ENCODE results near the gene CAST. TPM values are rescaled to one million over a fixed set of nuclear protein-coding genes. Genes with fewer than 3 reads are reported as not detected.

CAST gene
- total RNA-seq, 2 experiments from 2014 or later, result 40.5 to 90.1 TPM

DNA sequence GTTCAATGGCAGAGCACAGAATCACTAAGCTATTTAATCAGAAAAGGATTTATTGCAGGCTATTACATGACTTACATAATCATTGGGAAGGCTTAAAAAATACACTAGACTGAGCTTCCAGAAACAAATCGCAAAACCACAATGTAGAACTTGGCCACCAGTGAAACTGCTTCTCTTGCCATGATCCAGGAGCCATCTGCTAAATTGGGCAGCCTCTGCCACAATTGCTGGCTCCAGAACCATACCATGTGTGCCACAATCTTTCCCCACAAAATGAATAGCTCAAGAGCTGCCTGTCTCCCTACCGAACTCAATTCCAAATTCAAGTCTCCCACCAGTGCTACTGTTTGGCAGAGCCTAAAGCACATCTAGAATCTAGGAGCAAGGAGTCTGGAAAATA, 155.3 kb downstream of the CAST start:
- Histone ChIP-seq H3K4me3 (ENCODE audit: low read depth, low read length, poor library complexity, severe bottlenecking) (peak overlapping the region; percentile 63), H3K4me1 (ENCODE audit: insufficient read depth, low read length, poor library complexity, severe bottlenecking) (peaks cover 46% of the 10 kb centered on the region), H3K79me2 (ENCODE audit: insufficient read depth, low read depth, low read length) (no peaks in the 10 kb centered on the region), H3K9me3 (ENCODE audit: low read length) (no peaks in the 10 kb centered on the region), H4K20me1 (ENCODE audit: insufficient read depth, low read length) (no peaks in the 10 kb centered on the region), H3K36me3 (ENCODE audit: insufficient read depth, low read length) (no peaks in the 10 kb centered on the region), H3K9me2 (ENCODE audit: insufficient read depth, low read length) (no peaks in the 10 kb centered on the region), H2AFZ (ENCODE audit: low read length) (peak overlapping the region; percentile 89; the same call in 1 of the 2 replicates), H3K4me2 (ENCODE audit: low read length) (peak overlapping the region; percentile 93), H3K27ac (ENCODE audit: low read depth, low read length, poor library complexity, severe bottlenecking) (peak overlapping the region; percentile 87)
- no peak for DNase-seq (ENCODE audit: low spot score)
- BruUV-seq (replicated peaks), result no TSS peak
- ChIA-PET CTCF (ENCODE audit: unreplicated experiment) (interaction anchor here (2.6 kb wide), 1 partner anchor 10 kb away, joined by 8 read pairs; the partner anchor contains the start of gene ERAP1), POLR2A (interaction anchor here (0.6 to 4.4 kb wide), 5 partner anchors 8 to 112 kb away, joined by 3 to 54 read pairs (median 5); partner anchors contain the start of gene ERAP1)
- TF ChIP-seq EZH2phosphoT487 (IDR thresholded peaks at IDR 0.05; ENCODE audit: borderline replicate concordance, low read depth, low read length), result no peak
- TF ChIP-seq, protein P1, sequence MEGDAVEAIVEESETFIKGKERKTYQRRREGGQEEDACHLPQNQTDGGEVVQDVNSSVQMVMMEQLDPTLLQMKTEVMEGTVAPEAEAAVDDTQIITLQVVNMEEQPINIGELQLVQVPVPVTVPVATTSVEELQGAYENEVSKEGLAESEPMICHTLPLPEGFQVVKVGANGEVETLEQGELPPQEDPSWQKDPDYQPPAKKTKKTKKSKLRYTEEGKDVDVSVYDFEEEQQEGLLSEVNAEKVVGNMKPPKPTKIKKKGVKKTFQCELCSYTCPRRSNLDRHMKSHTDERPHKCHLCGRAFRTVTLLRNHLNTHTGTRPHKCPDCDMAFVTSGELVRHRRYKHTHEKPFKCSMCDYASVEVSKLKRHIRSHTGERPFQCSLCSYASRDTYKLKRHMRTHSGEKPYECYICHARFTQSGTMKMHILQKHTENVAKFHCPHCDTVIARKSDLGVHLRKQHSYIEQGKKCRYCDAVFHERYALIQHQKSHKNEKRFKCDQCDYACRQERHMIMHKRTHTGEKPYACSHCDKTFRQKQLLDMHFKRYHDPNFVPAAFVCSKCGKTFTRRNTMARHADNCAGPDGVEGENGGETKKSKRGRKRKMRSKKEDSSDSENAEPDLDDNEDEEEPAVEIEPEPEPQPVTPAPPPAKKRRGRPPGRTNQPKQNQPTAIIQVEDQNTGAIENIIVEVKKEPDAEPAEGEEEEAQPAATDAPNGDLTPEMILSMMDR (conservative IDR thresholded peaks at IDR 0.05; ENCODE audit: low read length), result no peak
- intact Hi-C loops (cut with micrococcal nuclease; ENCODE audit: unreplicated experiment), result loop anchor here (1.0 kb wide), 1 partner anchor 9 kb away; no protein-coding TSS in a partner anchor

DNA sequence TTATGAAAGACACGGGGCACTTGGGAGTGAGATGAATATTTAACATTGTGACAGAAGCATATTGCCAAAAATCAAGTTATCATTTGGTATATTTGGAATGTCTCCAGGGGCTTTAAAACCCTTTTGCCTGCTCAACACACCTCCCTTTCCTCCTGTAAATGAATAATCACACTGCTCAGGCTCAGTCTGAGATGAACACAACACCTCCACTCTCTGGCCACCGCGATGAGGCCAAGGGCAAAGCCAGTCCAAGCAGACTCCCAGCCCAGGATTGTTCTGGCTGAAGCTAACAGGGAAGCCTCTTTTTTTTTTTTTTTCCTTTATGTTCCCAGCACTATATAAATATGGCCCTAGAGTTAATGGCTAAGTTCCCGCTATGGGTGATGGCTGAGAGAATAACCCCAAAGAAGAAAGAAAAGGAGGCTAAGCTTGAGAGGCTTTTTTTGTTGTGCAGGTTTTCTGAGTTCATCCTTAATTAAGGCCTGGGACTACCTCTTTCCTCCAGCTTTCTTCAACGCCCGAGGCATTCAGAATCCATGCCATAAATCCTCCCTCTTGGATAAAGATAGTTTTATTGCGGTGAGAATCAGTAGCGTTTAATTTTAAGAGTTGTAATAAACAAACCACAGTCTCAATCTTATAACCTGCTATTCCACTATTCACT, 156.1 kb downstream of the CAST start:
- intact Hi-C loops (cut with micrococcal nuclease; ENCODE audit: unreplicated experiment), result no loop called here
- POLR2A ChIA-PET, result interaction anchor here (4.4 kb wide), 1 partner anchor 12 kb away, joined by 54 read pairs; the partner anchor contains the start of gene ERAP1

More for the DNA sequence above, 156.1 kb downstream of the CAST start:
- H3K4me2 ChIP-seq (ENCODE audit: low read length), result no peak overlapping the region
- TF ChIP-seq, protein P1 (conservative IDR thresholded peaks at IDR 0.05; ENCODE audit: low read length), result no peak
- TF ChIP-seq EZH2phosphoT487 (IDR thresholded peaks at IDR 0.05; ENCODE audit: borderline replicate concordance, low read depth, low read length), result no peak
- H3K27ac ChIP-seq (ENCODE audit: low read depth, low read length, poor library complexity, severe bottlenecking), result no peak overlapping the region
- peaks cover 46% of the 10 kb centered on the region for H3K4me1 ChIP-seq (ENCODE audit: insufficient read depth, low read length, poor library complexity, severe bottlenecking)
- no peak for DNase-seq (ENCODE audit: low spot score)
- H3K79me2 ChIP-seq (ENCODE audit: insufficient read depth, low read depth, low read length), result no peaks in the 10 kb centered on the region
- no peaks in the 10 kb centered on the region for H3K36me3 ChIP-seq (ENCODE audit: insufficient read depth, low read length)
- CTCF ChIA-PET (ENCODE audit: unreplicated experiment), result no interaction called here
- H2AFZ ChIP-seq (ENCODE audit: low read length), result peak overlapping the region; percentile 89; the same call in 1 of the 2 replicates
- H3K4me3 ChIP-seq (ENCODE audit: low read depth, low read length, poor library complexity, severe bottlenecking), result no peak overlapping the region
- H3K9me3 ChIP-seq (ENCODE audit: low read length), result no peaks in the 10 kb centered on the region
- no peaks in the 10 kb centered on the region for H4K20me1 ChIP-seq (ENCODE audit: insufficient read depth, low read length)
- no peaks in the 10 kb centered on the region for H3K9me2 ChIP-seq (ENCODE audit: insufficient read depth, low read length)
- BruUV-seq (replicated peaks), result no TSS peak

Measured in OCI-LY7 (cell line).